ENCODE data around the gene MDN1. TPM values are rescaled to one million over a fixed set of nuclear protein-coding genes. Genes with fewer than 3 reads are reported as not detected.
A peak's percentile ranks its signal among the peaks of the same experiment; 100 is the strongest.

Gene MDN1
- total and polyA plus RNA-seq, 8 donors: 15.6 to 27.5 (median 18.1) TPM

DNA sequence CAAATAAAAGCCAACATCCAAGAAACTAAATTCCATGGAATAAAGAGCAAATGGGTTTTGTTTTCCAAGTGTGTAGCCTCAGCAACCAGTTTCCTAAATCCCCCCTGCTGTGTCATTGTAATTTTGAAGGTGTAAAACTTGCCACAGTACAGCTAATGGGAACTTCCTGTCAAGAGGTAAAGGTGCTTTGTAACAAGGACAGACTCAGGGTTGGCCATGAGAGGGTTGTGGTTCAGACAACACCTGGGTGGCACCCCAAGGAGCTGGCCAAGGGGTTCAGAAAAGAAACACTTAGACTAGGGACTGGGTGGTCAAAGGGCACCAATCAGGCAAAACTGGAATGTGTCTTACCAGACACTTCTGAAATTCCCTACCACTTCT lies 128.7 kb downstream of the MDN1 start:
- Histone ChIP-seq H3K27ac (no peak overlapping the region), H3K36me3 (peaks cover 2 to 85% (median 24%) of the 10 kb centered on the region in 3 donors), H3K4me1 (no peaks in the 10 kb centered on the region), H3K4me3 (no peak overlapping the region), H3K9me3 (no peaks in the 10 kb centered on the region), H3K27me3 (no peaks in the 10 kb centered on the region)
- no peak for DNase-seq
- FAIRE-seq: no peak
- ATAC-seq: no peak
- intact Hi-C loops (cut with DNase I): no loop called here
- TF ChIP-seq, protein P1, sequence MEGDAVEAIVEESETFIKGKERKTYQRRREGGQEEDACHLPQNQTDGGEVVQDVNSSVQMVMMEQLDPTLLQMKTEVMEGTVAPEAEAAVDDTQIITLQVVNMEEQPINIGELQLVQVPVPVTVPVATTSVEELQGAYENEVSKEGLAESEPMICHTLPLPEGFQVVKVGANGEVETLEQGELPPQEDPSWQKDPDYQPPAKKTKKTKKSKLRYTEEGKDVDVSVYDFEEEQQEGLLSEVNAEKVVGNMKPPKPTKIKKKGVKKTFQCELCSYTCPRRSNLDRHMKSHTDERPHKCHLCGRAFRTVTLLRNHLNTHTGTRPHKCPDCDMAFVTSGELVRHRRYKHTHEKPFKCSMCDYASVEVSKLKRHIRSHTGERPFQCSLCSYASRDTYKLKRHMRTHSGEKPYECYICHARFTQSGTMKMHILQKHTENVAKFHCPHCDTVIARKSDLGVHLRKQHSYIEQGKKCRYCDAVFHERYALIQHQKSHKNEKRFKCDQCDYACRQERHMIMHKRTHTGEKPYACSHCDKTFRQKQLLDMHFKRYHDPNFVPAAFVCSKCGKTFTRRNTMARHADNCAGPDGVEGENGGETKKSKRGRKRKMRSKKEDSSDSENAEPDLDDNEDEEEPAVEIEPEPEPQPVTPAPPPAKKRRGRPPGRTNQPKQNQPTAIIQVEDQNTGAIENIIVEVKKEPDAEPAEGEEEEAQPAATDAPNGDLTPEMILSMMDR (IDR thresholded peaks at IDR 0.05): no peak

DNA sequence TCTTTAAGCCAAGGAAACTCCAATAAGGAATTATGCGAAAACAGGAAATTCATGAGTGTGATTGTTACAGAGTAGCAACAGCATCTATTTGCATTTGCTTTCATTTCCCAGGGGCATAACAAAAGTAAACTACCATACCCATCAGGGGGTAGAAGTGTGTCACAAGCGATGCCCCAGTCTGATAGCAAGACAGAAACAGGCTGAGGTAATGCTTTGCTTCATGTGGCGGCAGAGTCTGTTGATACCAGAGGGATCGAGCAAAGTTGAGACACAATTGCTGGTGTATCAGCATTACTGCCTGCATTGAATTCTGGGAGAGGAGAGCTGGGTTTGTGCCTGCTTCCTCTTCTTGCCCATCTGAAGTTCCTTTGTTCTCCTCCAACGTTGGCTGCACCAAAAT lies 129.9 kb downstream of the MDN1 start:
- no peaks in the 10 kb centered on the region for H3K27me3 ChIP-seq
- H3K9me3 ChIP-seq: no peaks in the 10 kb centered on the region
- H3K36me3 ChIP-seq: peaks cover 7 to 85% (median 24%) of the 10 kb centered on the region in 3 donors
- DNase-seq (no peak), FAIRE-seq (no peak), ATAC-seq (peak in 1 of 4 donors; percentile 51)
- no peaks in the 10 kb centered on the region for H3K4me1 ChIP-seq
- H3K27ac ChIP-seq: no peak overlapping the region
- TF ChIP-seq, protein P1 (IDR thresholded peaks at IDR 0.05): no peak
- intact Hi-C loops (cut with DNase I): no loop called here
- 76 to 80% methylated on average over 5 of the region's 5 CpGs for whole genome bisulfite sequencing, 2 donors
- no peak overlapping the region for H3K4me3 ChIP-seq

DNA sequence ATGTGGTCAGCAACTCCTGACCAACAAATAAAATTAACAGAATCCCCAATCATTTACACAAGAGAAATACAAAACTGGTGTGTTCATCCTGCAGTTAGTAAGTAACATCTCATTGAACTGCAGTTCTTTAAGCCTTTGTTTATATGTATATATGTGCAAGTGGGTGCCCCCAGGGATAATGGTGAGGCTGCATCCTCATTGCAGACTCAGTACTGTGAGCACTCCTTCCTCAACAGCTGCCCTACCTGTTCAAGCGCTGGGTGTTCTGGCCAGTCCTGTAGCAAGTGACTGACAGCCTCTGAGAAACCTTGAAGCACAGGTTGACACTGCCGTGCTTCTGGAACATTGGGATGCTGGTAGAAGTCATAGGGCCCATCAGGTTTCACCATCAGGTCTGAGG lies 131.3 kb downstream of the MDN1 start:
- TF ChIP-seq, protein P1 (IDR thresholded peaks at IDR 0.05): no peak
- Histone ChIP-seq H3K4me1 (no peaks in the 10 kb centered on the region), H3K27ac (no peak overlapping the region), H3K4me3 (no peak overlapping the region), H3K36me3 (peaks cover 7 to 77% (median 24%) of the 10 kb centered on the region in 3 donors), H3K9me3 (no peaks in the 10 kb centered on the region), H3K27me3 (no peaks in the 10 kb centered on the region)
- ATAC-seq (no peak), FAIRE-seq (no peak), DNase-seq (no peak)
- WGBS, 2 donors: 92 to 95% methylated on average over 2 of the region's 2 CpGs
- intact Hi-C loops (cut with DNase I): no loop called here

DNA sequence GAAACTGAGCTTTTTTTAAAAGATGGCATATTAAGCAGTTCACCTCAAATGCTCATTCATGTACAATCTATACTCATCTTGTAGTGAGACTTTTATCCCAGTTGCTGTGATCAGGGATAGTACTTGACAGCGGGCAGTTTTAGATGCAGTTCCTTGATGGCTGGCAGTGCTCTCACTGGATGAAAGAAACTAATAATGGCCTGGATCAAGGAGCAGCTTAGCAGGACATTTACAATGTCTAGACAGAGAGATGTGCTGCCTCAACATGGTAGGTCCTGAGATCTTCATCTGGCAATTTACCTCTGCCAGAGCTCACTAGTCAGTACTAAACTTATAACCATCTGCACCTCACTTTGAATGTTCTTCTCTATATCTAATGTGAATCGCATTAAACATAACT lies 134.3 kb downstream of the MDN1 start:
- peaks cover 5 to 76% (median 22%) of the 10 kb centered on the region in 3 donors for H3K36me3 ChIP-seq
- H3K27me3 ChIP-seq: no peaks in the 10 kb centered on the region
- H3K4me3 ChIP-seq: no peak overlapping the region
- DNase-seq (no peak), ATAC-seq (no peak), FAIRE-seq (no peak)
- no peaks in the 10 kb centered on the region for H3K9me3 ChIP-seq
- TF ChIP-seq, protein P1 (IDR thresholded peaks at IDR 0.05): no peak
- H3K27ac ChIP-seq: no peak overlapping the region
- intact Hi-C loops (cut with DNase I): no loop called here
- H3K4me1 ChIP-seq: no peaks in the 10 kb centered on the region
- 95 to 96% methylated on average over 2 of the region's 2 CpGs for WGBS, 2 donors

DNA sequence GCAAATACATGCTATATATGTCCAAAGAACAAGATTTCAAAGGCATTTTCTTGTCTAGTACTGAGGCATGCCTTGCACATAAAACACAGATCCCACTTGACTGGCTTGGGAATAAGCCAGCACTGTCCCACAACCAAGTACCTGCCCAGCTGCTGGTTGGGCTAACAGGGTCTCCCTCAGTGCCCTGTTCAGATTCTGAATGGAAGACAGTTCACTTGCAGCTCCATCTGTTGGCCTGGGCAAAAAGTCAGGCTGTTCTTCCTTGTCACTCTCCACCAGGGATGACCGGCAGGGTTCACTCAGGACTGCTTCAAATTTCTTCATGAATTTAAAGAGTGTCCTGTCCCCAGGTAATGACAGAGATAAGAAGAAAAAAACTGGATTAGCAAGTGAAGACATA lies 136.6 kb downstream of the MDN1 start:
- Histone ChIP-seq H3K36me3 (peaks cover 5 to 79% (median 18%) of the 10 kb centered on the region in 3 donors), H3K27ac (no peak overlapping the region), H3K9me3 (no peaks in the 10 kb centered on the region), H3K4me1 (no peaks in the 10 kb centered on the region), H3K27me3 (no peaks in the 10 kb centered on the region), H3K4me3 (no peak overlapping the region)
- 95 to 100% methylated on average over 1 of the region's 1 CpG for WGBS, 2 donors
- no peak for ATAC-seq
- FAIRE-seq: no peak
- TF ChIP-seq, protein P1 (IDR thresholded peaks at IDR 0.05): no peak
- intact Hi-C loops (cut with DNase I): no loop called here
- DNase-seq: no peak
